Endothelial cell (in vitro differentiated cells): Measurements from ENCODE around the gene C1QTNF8. TPM values are rescaled to one million over a fixed set of nuclear protein-coding genes. Genes with fewer than 3 reads are reported as not detected.
"Not testable (repeated sequence)": the region's sequence is repeated elsewhere in the genome, so short reads cannot be mapped to it uniquely, and the experiment has no call there.

Experiments used
- DNase-seq: peaks from one replicate; pipeline ENCODE4 v3.0.0; 2021; ENCODE audit warnings: low spot score
- H3K27ac Mint-ChIP-seq: one replicate; pipeline ENCODE4 v1.8.0; 2021; ENCODE audit warnings: mixed read lengths, inconsistent platforms; ENCODE audit not compliant: unreplicated experiment
- H3K27me3 Mint-ChIP-seq: one replicate; pipeline ENCODE4 v1.8.0; 2021; ENCODE audit warnings: mild to moderate bottlenecking, moderate library complexity, mixed read lengths, inconsistent platforms; ENCODE audit not compliant: unreplicated experiment
- H3K36me3 Mint-ChIP-seq: one replicate; pipeline ENCODE4 v1.8.0; 2021; ENCODE audit warnings: mild to moderate bottlenecking, low read depth, mixed read lengths, inconsistent platforms; ENCODE audit not compliant: unreplicated experiment
- H3K4me1 Mint-ChIP-seq: one replicate; pipeline ENCODE4 v1.8.0; 2021; ENCODE audit warnings: mild to moderate bottlenecking, mixed read lengths, inconsistent platforms; ENCODE audit not compliant: unreplicated experiment
- H3K4me3 Mint-ChIP-seq: one replicate; pipeline ENCODE4 v1.8.0; 2021; ENCODE audit warnings: mild to moderate bottlenecking, mixed read lengths, inconsistent platforms; ENCODE audit not compliant: unreplicated experiment
- H3K9me3 Mint-ChIP-seq: one replicate; pipeline ENCODE4 v1.8.0; 2021; ENCODE audit warnings: mixed read lengths, inconsistent platforms; ENCODE audit not compliant: unreplicated experiment
- CTCF ChIP-seq: fragments of 200-600 bp; sonication (generic); IDR thresholded peaks from one replicate; pipeline ENCODE4 v1.5.0; 2021; ENCODE audit warnings: antibody characterized with exemption; ENCODE audit not compliant: unreplicated experiment
- total RNA-seq: library from RNA; stranded (reverse); fragmentation: NEBNext Ultra II Directional; extraction: Animal tissue kit (Norgen Biotek cat#: 25700); gene quantifications from one replicate; pipeline ENCODE4 v1.2.1, GENCODE V29; 2021; ENCODE audit not compliant: unreplicated experiment

C1QTNF8 gene
- total RNA-seq, 1 donor from 2014 or later = not detected

DNA sequence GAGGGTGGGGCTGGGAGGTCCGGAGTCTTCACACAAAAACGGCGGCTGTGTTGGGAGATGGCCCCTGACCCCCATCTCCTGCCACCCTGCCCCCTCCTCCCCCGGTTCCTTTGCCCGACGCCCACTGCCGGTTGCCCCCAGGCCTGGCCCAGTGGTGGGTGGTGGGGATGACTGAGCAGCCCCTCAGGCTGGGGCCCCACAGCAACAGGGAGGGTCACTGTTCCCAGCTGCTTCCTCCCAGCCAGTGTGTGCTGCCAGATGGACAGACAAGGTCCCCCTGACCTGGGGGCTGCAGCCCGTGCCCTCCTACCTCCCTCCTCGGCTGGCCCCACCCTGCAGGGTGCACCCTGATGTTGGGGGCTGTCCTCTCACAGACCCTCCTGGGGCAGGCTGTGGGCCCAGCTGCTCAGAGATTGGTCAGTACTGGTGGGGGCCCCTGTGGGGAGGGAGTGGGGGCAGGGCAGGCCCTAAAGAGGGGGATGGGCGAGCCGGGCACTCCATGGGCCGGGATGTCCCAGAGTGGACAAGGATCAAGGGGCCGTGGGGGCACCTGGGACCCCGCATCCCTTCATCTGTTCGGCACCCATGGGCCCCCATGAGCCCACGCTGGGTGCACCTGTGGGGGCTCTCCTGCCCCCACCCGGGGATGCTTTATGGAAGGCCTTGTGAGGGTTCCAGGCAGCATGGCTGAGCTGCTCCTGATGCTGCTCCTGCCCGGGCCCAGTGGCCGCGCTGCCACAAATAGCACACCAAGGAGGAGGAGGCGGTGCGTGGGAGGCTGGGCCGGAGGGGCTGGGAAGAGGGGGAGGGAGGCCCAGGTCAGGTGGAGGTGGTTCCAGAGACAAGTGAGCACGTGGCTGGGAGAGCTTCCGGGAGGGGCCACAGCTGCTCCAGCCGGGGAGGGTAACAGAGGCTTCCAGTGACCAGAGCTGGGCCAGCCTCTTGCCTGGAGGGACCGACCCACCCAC is 5.1 kb downstream of the C1QTNF8 start:
- no peaks in the 10 kb centered on the region for H3K9me3 Mint-ChIP-seq
- peaks cover 4% of the 10 kb centered on the region for H3K27me3 Mint-ChIP-seq
- no peaks in the 10 kb centered on the region for H3K4me1 Mint-ChIP-seq
- no peaks in the 10 kb centered on the region for H3K36me3 Mint-ChIP-seq
- no peak for TF ChIP-seq CTCF
- no peak overlapping the region for H3K27ac Mint-ChIP-seq
- DNase-seq = no peak
- H3K4me3 Mint-ChIP-seq = no peak overlapping the region

- Mint-ChIP-seq H3K4me1 (no peaks in the 10 kb centered on the region), H3K27ac (no peak overlapping the region), H3K4me3 (no peak overlapping the region), H3K36me3 (peaks cover 5% of the 10 kb centered on the region), H3K9me3 (peaks cover 4% of the 10 kb centered on the region), H3K27me3 (peaks cover 5% of the 10 kb centered on the region)
- DNase-seq = no peak
- TF ChIP-seq CTCF = no peak
Observed at GRCh38 chr16:1089822-1090619, 6.0 kb downstream of the C1QTNF8 start.

DNA sequence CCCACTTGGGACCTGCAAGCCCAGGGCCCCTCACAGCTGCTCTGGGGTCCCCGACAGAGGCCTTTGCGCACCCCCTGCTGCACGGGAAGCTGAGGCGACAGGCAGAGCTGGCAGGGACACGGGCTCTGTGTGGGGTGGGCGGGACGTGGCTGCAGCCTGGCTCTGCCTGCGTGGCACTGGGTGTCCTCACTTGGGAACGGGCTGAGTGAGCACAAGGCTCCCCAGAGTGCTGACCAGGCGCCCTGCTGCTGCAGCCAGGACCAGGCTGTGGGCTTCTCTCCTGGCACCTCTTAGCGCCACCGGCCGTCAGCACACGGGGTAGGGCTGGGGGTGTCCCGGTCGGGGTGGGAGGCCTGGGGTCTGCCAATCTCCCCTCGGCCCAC is 6.6 kb downstream of the C1QTNF8 start:
- TF ChIP-seq CTCF = no peak
- DNase-seq = no peak
- Mint-ChIP-seq H3K27me3 (peaks cover 6% of the 10 kb centered on the region), H3K4me1 (no peaks in the 10 kb centered on the region), H3K4me3 (no peak overlapping the region), H3K36me3 (peaks cover 5% of the 10 kb centered on the region), H3K9me3 (peaks cover 5% of the 10 kb centered on the region), H3K27ac (no peak overlapping the region)

GRCh38 chr16:1088295-1089170 is 7.5 kb downstream of the C1QTNF8 start:
- no peak for DNase-seq
- Mint-ChIP-seq H3K9me3 (peaks cover 5% of the 10 kb centered on the region), H3K27ac (no peak overlapping the region), H3K4me3 (no peak overlapping the region), H3K4me1 (no peaks in the 10 kb centered on the region), H3K36me3 (peaks cover 5% of the 10 kb centered on the region), H3K27me3 (peaks cover 6% of the 10 kb centered on the region)
- TF ChIP-seq CTCF = no peak

DNA sequence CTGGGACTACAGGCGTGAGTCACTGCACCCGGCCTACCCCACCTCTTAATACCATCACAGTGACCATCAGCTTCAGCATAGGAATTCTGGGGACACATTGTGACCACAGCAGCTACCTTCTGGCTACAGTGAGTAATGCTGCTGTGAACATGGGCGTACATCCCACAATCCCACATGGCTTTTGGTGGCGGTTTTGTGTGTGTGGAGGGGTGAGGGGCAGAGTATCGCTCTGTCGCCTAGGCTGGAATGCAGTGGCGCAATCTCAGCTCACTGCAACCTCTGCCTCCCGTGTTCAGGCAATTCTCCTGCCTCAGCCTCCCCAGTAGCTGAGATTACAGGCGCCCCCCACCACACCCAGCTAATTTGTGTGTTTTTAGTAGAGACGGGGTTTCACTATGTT is 9.6 kb downstream of the C1QTNF8 start:
- H3K36me3 Mint-ChIP-seq, H3K27me3 Mint-ChIP-seq, DNase-seq, H3K27ac Mint-ChIP-seq, H3K4me3 Mint-ChIP-seq, H3K9me3 Mint-ChIP-seq, H3K4me1 Mint-ChIP-seq: not testable (repeated sequence)
